Activated B cell treated with CpG ODN at 0.5 μM for 24 hours (primary cell): ENCODE measurements around the gene CGB8. TPM values are rescaled to one million over a fixed set of nuclear protein-coding genes. Genes with fewer than 3 reads are reported as not detected.

Experiments used
- ATAC-seq: fragments of 200-7000 bp; cut with Tn5 transposase; one replicate; pipeline ENCODE4 v1.10.0; 2021; ENCODE audit warnings: low read depth, mild to moderate bottlenecking, moderate library complexity
- CTCF ChIA-PET: fragments of 350-600 bp; sonication (Branson Sonifier 250); formaldehyde crosslinking; loops from one replicate; lab custom pipeline; 2021; ENCODE audit warnings: antibody characterized with exemption; lab: Charles Lee
- POLR2A ChIA-PET: fragments of 350-600 bp; sonication (Branson Sonifier 250); formaldehyde crosslinking; loops from one replicate; lab custom pipeline; 2021; ENCODE audit warnings: antibody characterized with exemption; lab: Charles Lee
- DNase-seq: peaks from one replicate; pipeline ENCODE4 v3.0.0; 2022
- H3K27ac Mint-ChIP-seq: one replicate; pipeline ENCODE4 v1.8.0; 2020; ENCODE audit warnings: mixed read lengths
- H3K27me3 Mint-ChIP-seq: one replicate; pipeline ENCODE4 v1.8.0; 2021; ENCODE audit warnings: mixed read lengths
- H3K36me3 Mint-ChIP-seq: one replicate; pipeline ENCODE4 v1.8.0; 2021; ENCODE audit warnings: low read depth, mixed read lengths
- H3K4me1 Mint-ChIP-seq: one replicate; pipeline ENCODE4 v1.8.0; 2021; ENCODE audit warnings: mixed read lengths
- H3K4me3 Mint-ChIP-seq: one replicate; pipeline ENCODE4 v1.8.0; 2020; ENCODE audit warnings: mild to moderate bottlenecking, mixed read lengths
- H3K9me3 Mint-ChIP-seq: one replicate; pipeline ENCODE4 v1.8.0; 2020; ENCODE audit warnings: mixed read lengths
- CTCF ChIP-seq: fragments of 200-600 bp; IDR thresholded peaks from one replicate; pipeline ENCODE4 v1.8.0; 2022; ENCODE audit warnings: antibody characterized with exemption, mild to moderate bottlenecking
- intact Hi-C: fragments of 100-400 bp; cut with micrococcal nuclease; formaldehyde crosslinking; loops from one replicate; pipeline ENCODE4 v1.15.1; 2024
- total RNA-seq: library from RNA; stranded (reverse); gene quantifications from 2 replicates; pipeline ENCODE4 v1.2.3, GENCODE V29; 2022

Gene CGB8
- total RNA-seq, 1 donor from 2014 or later, result not detected

GRCh38 chr19:49064768-49065611 is 16.1 kb upstream of the CGB8 start, which contains the start of gene NTF4:
Gene NTF4 (minus strand): TSS chr19:49064818. CDS start chr19:49061997, 2,821 bp downstream.
- DNase-seq (no peak), ATAC-seq (no peak)
- CTCF ChIA-PET, result no interaction called here
- POLR2A ChIA-PET, result interaction anchor here (0.6 kb wide), 1 partner anchor 130 kb away, joined by 3 read pairs; no protein-coding TSS in a partner anchor
- no peak for TF ChIP-seq CTCF
- no peaks in the 10 kb centered on the region for H3K36me3 Mint-ChIP-seq
- H3K27me3 Mint-ChIP-seq, result peaks cover 44% of the 10 kb centered on the region
- H3K27ac Mint-ChIP-seq, result no peak within 1 kb of the TSS
- H3K9me3 Mint-ChIP-seq, result no peaks in the 10 kb centered on the region
- no peak within 1 kb of the TSS for H3K4me3 Mint-ChIP-seq
- intact Hi-C loops, result no loop called here
- H3K4me1 Mint-ChIP-seq, result no peaks in the 10 kb centered on the region

DNA sequence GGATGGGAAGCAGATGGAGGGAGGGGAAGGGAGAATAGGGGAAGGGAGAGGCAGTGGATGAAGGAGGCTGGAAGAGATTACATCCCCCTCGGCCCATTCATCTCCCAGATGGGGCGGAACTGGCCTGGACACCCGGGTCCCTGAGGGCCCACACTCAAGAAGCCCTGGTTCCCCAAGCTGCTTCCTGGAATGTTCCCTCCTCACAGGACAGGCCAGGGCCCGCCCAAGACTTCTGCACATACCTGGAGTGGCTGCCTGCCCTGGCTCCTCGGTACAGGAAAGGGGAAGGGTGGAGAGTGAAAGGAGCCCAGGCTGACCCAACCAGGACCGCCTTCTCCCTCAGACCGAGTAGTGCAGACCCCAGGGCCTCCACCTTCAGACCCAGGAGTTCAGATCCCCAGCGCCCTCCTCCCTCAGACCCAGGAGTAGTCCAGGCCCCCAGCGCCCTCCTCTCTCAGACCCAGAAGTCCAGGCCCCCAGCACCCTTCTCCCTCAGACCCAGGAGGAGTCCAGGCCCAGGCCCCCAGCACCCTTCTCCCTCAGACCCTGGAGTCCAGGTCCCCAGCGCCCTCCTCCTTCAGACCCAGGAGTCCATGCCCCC is 15.2 kb upstream of the CGB8 start:
- Mint-ChIP-seq H3K4me3 (no peak overlapping the region), H3K9me3 (no peaks in the 10 kb centered on the region), H3K36me3 (no peaks in the 10 kb centered on the region), H3K27ac (no peak overlapping the region), H3K4me1 (no peaks in the 10 kb centered on the region), H3K27me3 (peaks cover 42% of the 10 kb centered on the region)
- ATAC-seq (no peak), DNase-seq (no peak)
- CTCF ChIA-PET, result no interaction called here
- no peak for TF ChIP-seq CTCF
- POLR2A ChIA-PET, result no interaction called here
- intact Hi-C loops, result no loop called here

- H3K27me3 Mint-ChIP-seq, result peaks cover 43% of the 10 kb centered on the region
- ChIA-PET POLR2A (no interaction called here), CTCF (no interaction called here)
- no peak for DNase-seq
- H3K9me3 Mint-ChIP-seq, result no peaks in the 10 kb centered on the region
- no peak overlapping the region for H3K27ac Mint-ChIP-seq
- no peak for TF ChIP-seq CTCF
- H3K4me3 Mint-ChIP-seq, result no peak overlapping the region
- H3K36me3 Mint-ChIP-seq, result no peaks in the 10 kb centered on the region
- ATAC-seq, result no peak
- H3K4me1 Mint-ChIP-seq, result peaks cover 17% of the 10 kb centered on the region
- intact Hi-C loops, result no loop called here
Measured at GRCh38 chr19:49061445-49061844, 12.5 kb upstream of the CGB8 start.

- ChIA-PET CTCF (no interaction called here), POLR2A (no interaction called here)
- Mint-ChIP-seq H3K36me3 (no peaks in the 10 kb centered on the region), H3K4me3 (no peak overlapping the region), H3K9me3 (no peaks in the 10 kb centered on the region), H3K27me3 (peaks cover 39% of the 10 kb centered on the region), H3K4me1 (peaks cover 22% of the 10 kb centered on the region), H3K27ac (no peak overlapping the region)
- DNase-seq (no peak), ATAC-seq (no peak)
- intact Hi-C loops, result no loop called here
- TF ChIP-seq CTCF, result no peak
Measured at GRCh38 chr19:49061000-49061399, 12.1 kb upstream of the CGB8 start.

- no peak for TF ChIP-seq CTCF
- Mint-ChIP-seq H3K4me3 (no peak overlapping the region), H3K27ac (no peak overlapping the region), H3K9me3 (no peaks in the 10 kb centered on the region), H3K36me3 (no peaks in the 10 kb centered on the region), H3K27me3 (peaks cover 33% of the 10 kb centered on the region), H3K4me1 (peaks cover 24% of the 10 kb centered on the region)
- POLR2A ChIA-PET, result no interaction called here
- no peak for DNase-seq
- no peak for ATAC-seq
- CTCF ChIA-PET, result no interaction called here
- intact Hi-C loops, result loop anchor here (5.0 kb wide), 1 partner anchor 42 kb away; the partner anchor contains the start of gene LHB
Measured at GRCh38 chr19:49059053-49059452, 10.1 kb upstream of the CGB8 start.
